H9 (cell line): ENCODE data around the gene ZCCHC8. TPM values are rescaled to one million over a fixed set of nuclear protein-coding genes. Genes with fewer than 3 reads are reported as not detected.

Experiments
- DNase-seq: peaks from one replicate; pipeline ENCODE4 v3.0.0-alpha.2; 2017
- H2AFZ ChIP-seq: one replicate; pipeline ENCODE4 v1.6.1; 2013; ENCODE audit warnings: mild to moderate bottlenecking, low read length, control low read depth, moderate library complexity
- H2AK5ac ChIP-seq: 2 replicates; pipeline ENCODE4 v1.6.1; 2013; ENCODE audit warnings: low read length, control low read depth, mixed read lengths; ENCODE audit not compliant: insufficient read length
- H2BK120ac ChIP-seq: one replicate; pipeline ENCODE4 v1.6.1; 2013; ENCODE audit warnings: low read depth, mild to moderate bottlenecking, low read length, control low read depth, inconsistent platforms; ENCODE audit not compliant: poor library complexity, severe bottlenecking
- H2BK12ac ChIP-seq: 2 replicates; pipeline ENCODE4 v1.6.1; 2013; ENCODE audit warnings: low read length, control low read depth, mixed read lengths, low read depth; ENCODE audit not compliant: insufficient read length
- H2BK15ac ChIP-seq: 2 replicates; pipeline ENCODE4 v1.6.1; 2013; ENCODE audit warnings: low read depth, low read length, control low read depth
- H2BK20ac ChIP-seq: one replicate; pipeline ENCODE4 v1.6.1; 2013; ENCODE audit warnings: low read depth, mild to moderate bottlenecking, low read length, control low read depth, inconsistent platforms; ENCODE audit not compliant: poor library complexity, severe bottlenecking
- H2BK5ac ChIP-seq: 2 replicates; pipeline ENCODE4 v1.6.1; 2013; ENCODE audit warnings: low read length, control low read depth, mixed read lengths; ENCODE audit not compliant: insufficient read length
- H3K14ac ChIP-seq: 2 replicates; pipeline ENCODE4 v1.6.1; 2013; ENCODE audit warnings: low read length, control low read depth; ENCODE audit not compliant: insufficient read depth
- H3K18ac ChIP-seq: 2 replicates; pipeline ENCODE4 v1.6.1; 2013; ENCODE audit warnings: low read depth, mild to moderate bottlenecking, mixed read lengths, low read length, control low read depth; ENCODE audit not compliant: insufficient read length
- H3K23ac ChIP-seq: 2 replicates; pipeline ENCODE4 v1.6.1; 2013; ENCODE audit warnings: low read length, control low read depth, mixed read lengths, low read depth; ENCODE audit not compliant: insufficient read length
- H3K23me2 ChIP-seq: 2 replicates; pipeline ENCODE4 v1.6.1; 2013; ENCODE audit warnings: low read depth, mild to moderate bottlenecking, mixed read lengths, low read length, control low read depth; ENCODE audit not compliant: insufficient read length, poor library complexity, severe bottlenecking
- H3K27ac ChIP-seq: 2 replicates; pipeline ENCODE4 v1.5.1; 2013; ENCODE audit warnings: low read length, control low read depth, mixed read lengths, low read depth; ENCODE audit not compliant: insufficient read length
- H3K27me3 ChIP-seq: 2 replicates; pipeline ENCODE4 v1.6.1; 2013; ENCODE audit warnings: low read length, control low read depth, inconsistent platforms; ENCODE audit not compliant: insufficient read depth
- H3K4ac ChIP-seq: 2 replicates; pipeline ENCODE4 v1.6.1; 2013; ENCODE audit warnings: low read depth, mild to moderate bottlenecking, control low read depth, inconsistent platforms, low read length, moderate library complexity
- H3K4me1 ChIP-seq: 2 replicates; pipeline ENCODE4 v1.6.1; 2013; ENCODE audit warnings: low read length, control low read depth, inconsistent platforms; ENCODE audit not compliant: insufficient read depth
- H3K4me2 ChIP-seq: 2 replicates; pipeline ENCODE4 v1.6.1; 2013; ENCODE audit warnings: low read length, control low read depth, mixed read lengths; ENCODE audit not compliant: insufficient read length, insufficient read depth
- H3K56ac ChIP-seq: 2 replicates; pipeline ENCODE4 v1.6.1; 2013; ENCODE audit warnings: low read depth, mild to moderate bottlenecking, mixed read lengths, low read length, control low read depth; ENCODE audit not compliant: insufficient read length
- H3K79me1 ChIP-seq: 2 replicates; pipeline ENCODE4 v1.6.1; 2013; ENCODE audit warnings: low read depth, mild to moderate bottlenecking, moderate library complexity, low read length, control low read depth, inconsistent platforms; ENCODE audit not compliant: insufficient read depth, poor library complexity, severe bottlenecking
- H3K79me2 ChIP-seq: 2 replicates; pipeline ENCODE4 v1.6.1; 2013; ENCODE audit warnings: low read length, control low read depth, inconsistent platforms; ENCODE audit not compliant: insufficient read depth
- H3K9ac ChIP-seq: 2 replicates; pipeline ENCODE4 v1.6.1; 2013; ENCODE audit warnings: low read length, control low read depth, mixed read lengths; ENCODE audit not compliant: insufficient read length; ENCODE audit errors: extremely low read depth
- H3K9me3 ChIP-seq: one replicate; pipeline ENCODE4 v1.6.1; 2013; ENCODE audit warnings: low read depth, low read length, inconsistent platforms; ENCODE audit not compliant: control insufficient read depth
- H3T11ph ChIP-seq: one replicate; pipeline ENCODE4 v1.6.1; 2013; ENCODE audit warnings: mild to moderate bottlenecking, low read length, control low read depth, inconsistent platforms
- H4K20me1 ChIP-seq: one replicate; pipeline ENCODE4 v1.6.1; 2013; ENCODE audit not compliant: control insufficient read depth, insufficient read length, insufficient read depth
- H4K5ac ChIP-seq: 2 replicates; pipeline ENCODE4 v1.6.1; 2013; ENCODE audit warnings: low read depth, mild to moderate bottlenecking, mixed read lengths, low read length, control low read depth; ENCODE audit not compliant: insufficient read length
- H4K8ac ChIP-seq: replicated peaks from 2 replicates; pipeline ENCODE4 v1.6.1; 2013; ENCODE audit warnings: low read length, control low read depth, mixed read lengths, low read depth; ENCODE audit not compliant: insufficient read length
- H4K91ac ChIP-seq: 2 replicates; pipeline ENCODE4 v1.6.1; 2013; ENCODE audit warnings: low read depth, mild to moderate bottlenecking, moderate library complexity, mixed read lengths, low read length, control low read depth; ENCODE audit not compliant: insufficient read length
- H3K27ac Mint-ChIP-seq, 3 experiments: 2 replicates in 2 of 3; 3 replicates in 1 of 3; pipeline ENCODE4 v1.8.0; 2020 to 2021; ENCODE audit warnings: mixed read lengths in 3 of 3, mild to moderate bottlenecking in 1 of 3, moderate library complexity in 1 of 3
- H3K27me3 Mint-ChIP-seq: 2 replicates; pipeline ENCODE4 v1.8.0; 2021; ENCODE audit warnings: low read depth, mild to moderate bottlenecking, moderate library complexity, mixed read lengths
- H3K36me3 Mint-ChIP-seq, 3 experiments: 2 replicates in 2 of 3; 3 replicates in 1 of 3; pipeline ENCODE4 v1.8.0; 2020 to 2021; ENCODE audit warnings: low read depth in 3 of 3, mixed read lengths in 3 of 3; ENCODE audit not compliant: insufficient read depth in 1 of 3
- H3K4me1 Mint-ChIP-seq, 2 experiments: 2 replicates each; pipeline ENCODE4 v1.8.0; 2020; ENCODE audit warnings: mixed read lengths in 2 of 2
- H3K4me3 Mint-ChIP-seq, 2 experiments: 2 replicates in 1 of 2; 3 replicates in 1 of 2; pipeline ENCODE4 v1.8.0; 2020 to 2021; ENCODE audit warnings: mild to moderate bottlenecking in 2 of 2, mixed read lengths in 2 of 2, moderate library complexity in 1 of 2
- H3K9me3 Mint-ChIP-seq, 2 experiments: 2 replicates in 1 of 2; 3 replicates in 1 of 2; pipeline ENCODE4 v1.8.0; 2020; ENCODE audit warnings: mild to moderate bottlenecking in 2 of 2, mixed read lengths in 2 of 2, moderate library complexity in 1 of 2
- CTCF ChIP-seq: fragments of 200-600 bp; sonication (generic); conservative IDR thresholded peaks from 3 replicates; pipeline ENCODE4 v1.8.0; 2021; ENCODE audit warnings: antibody characterized with exemption, mild to moderate bottlenecking
- WGBS: extraction: QIAGEN DNeasy Blood & Tissue Kit; methylation state at CpG from one replicate; pipeline ENCODE4 v1.1.7; 2013; ENCODE audit warnings: missing lambda C conversion rate, low lambda C conversion rate, mixed read lengths; ENCODE audit not compliant: insufficient read length; ENCODE audit errors: extremely low coverage; 5-methylcytosine and 5-hydroxymethylcytosine counted together
- total RNA-seq: library from RNA; stranded (reverse); gene quantifications from 2 replicates; pipeline ENCODE4 v1.2.1, GENCODE V29; 2021

The ZCCHC8 gene
- total RNA-seq, 1 experiment from 2014 or later = 37.3 TPM

GRCh38 chr12:122454250-122454721 lies 46.4 kb downstream of the ZCCHC8 start:
- H3K79me2 ChIP-seq = no peaks in the 10 kb centered on the region
- no peak overlapping the region for H3K18ac ChIP-seq
- H3K23me2 ChIP-seq = no peaks in the 10 kb centered on the region
- H3K23ac ChIP-seq = no peak overlapping the region
- WGBS = no CpG with 5 or more reads among the region's 12 CpGs
- H4K5ac ChIP-seq = no peak overlapping the region
- H3K79me1 ChIP-seq = no peaks in the 10 kb centered on the region
- H2AK5ac ChIP-seq = no peak overlapping the region
- peaks cover 2 to 4% of the 10 kb centered on the region in 2 experiments; a peak in 3 of 4 replicates for H3K4me1 Mint-ChIP-seq
- H3K27ac Mint-ChIP-seq = no peak overlapping the region
- no peak overlapping the region for H2BK20ac ChIP-seq
- H3K27ac ChIP-seq = no peak overlapping the region
- no peak overlapping the region for H2BK5ac ChIP-seq
- H2AFZ ChIP-seq = no peak overlapping the region
- H3K9me3 ChIP-seq = no peaks in the 10 kb centered on the region
- no peak overlapping the region for H3K56ac ChIP-seq
- H2BK15ac ChIP-seq = no peak overlapping the region
- H2BK120ac ChIP-seq = no peak overlapping the region
- H3T11ph ChIP-seq = no peak overlapping the region
- no peak for DNase-seq
- H3K4me1 ChIP-seq = no peaks in the 10 kb centered on the region
- no peak overlapping the region for H4K8ac ChIP-seq
- no peak overlapping the region for H3K4me2 ChIP-seq
- no peaks in the 10 kb centered on the region for H4K20me1 ChIP-seq
- no peak overlapping the region for H3K4ac ChIP-seq
- H3K14ac ChIP-seq = no peak overlapping the region
- no peak overlapping the region for H3K9ac ChIP-seq
- H3K27me3 ChIP-seq = no peaks in the 10 kb centered on the region
- no peak overlapping the region for H4K91ac ChIP-seq
- no peak overlapping the region for H2BK12ac ChIP-seq
- H3K9me3 Mint-ChIP-seq = no peaks in the 10 kb centered on the region
- no peak for TF ChIP-seq CTCF
- no peak overlapping the region for H3K4me3 Mint-ChIP-seq
- H3K36me3 Mint-ChIP-seq = no peaks in the 10 kb centered on the region
- no peaks in the 10 kb centered on the region for H3K27me3 Mint-ChIP-seq
